Measurements from ENCODE around the gene PNPLA2.

The PNPLA2 gene

DNA sequence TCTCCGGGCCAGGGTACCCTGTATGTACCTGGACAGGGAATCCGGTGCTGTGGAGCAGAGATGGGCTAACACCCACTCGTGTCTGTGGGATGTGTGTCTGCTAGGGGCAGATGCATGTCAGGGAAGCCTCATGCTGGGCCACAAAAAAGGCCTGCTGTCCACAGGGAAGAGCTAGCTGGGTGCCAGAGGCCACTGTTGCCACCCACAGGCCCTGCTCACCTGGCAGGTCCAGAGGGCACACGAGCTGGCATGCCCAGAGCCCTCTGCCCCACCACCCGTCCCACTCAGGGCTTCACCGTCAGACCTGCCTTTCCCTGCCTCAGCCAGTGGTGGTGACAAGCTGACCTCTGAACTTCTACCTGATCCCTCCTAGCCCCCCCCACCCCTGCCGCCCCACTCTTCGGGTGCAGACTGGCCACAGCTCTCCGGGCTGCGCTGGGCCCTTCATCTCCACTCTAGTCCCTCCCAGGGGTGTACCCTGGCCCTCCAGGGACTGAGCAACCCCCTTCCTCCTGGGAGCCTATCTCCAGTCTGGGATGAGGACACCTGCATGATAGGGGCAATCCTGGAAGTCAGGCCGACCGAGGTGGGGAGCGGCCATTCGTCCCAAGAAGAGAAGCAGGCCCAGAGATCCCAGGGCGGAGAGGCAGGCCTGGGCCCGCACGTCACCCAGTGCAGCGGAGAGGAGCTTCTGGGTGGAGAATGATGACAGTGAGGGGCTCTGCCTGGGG, 22.0 kb upstream of the PNPLA2 start:
- in situ Hi-C loops (cut with HindIII; ENCODE audit: low sequenced_read_pairs): no loop called here

DNA sequence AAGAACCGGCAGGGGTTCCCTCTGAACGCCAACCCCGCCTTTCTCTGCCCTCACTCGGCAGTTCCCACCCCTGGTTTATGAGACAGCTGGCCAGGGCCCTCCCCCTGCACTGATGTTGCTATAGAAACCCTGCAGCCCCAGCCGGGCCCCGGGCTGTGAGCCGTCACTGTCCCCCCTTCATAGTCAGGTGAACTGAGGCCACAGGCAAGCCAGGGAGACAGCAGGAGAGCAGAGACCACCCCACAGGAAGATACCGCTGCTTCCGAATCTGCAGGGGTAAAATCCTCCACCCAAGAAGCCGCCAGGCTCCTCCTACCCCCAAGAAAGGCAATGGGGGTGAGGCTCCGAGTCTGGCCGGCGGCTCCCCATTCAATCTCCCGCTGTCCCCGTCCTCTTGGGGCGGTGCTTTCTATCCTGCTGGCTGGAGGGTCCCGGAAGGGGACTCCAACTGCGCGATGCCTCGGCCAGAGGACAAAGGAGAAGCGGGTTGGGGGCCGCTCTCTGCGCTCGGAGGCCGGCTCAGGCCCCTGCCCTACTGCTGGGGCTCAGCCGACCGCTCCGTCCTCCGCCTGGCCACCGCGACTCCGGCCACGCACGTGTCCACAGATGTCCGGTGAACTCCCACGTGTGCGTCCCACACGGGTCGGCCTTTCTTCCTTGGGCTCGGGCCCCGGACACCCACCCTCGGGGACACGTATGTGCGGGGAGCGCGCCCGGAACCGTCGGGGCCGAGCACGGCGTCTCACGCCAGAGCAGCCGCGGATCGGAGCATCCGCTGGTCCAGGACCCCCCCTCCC, 21.2 kb upstream of the PNPLA2 start:
- in situ Hi-C loops (cut with HindIII; ENCODE audit: low sequenced_read_pairs): no loop called here

DNA sequence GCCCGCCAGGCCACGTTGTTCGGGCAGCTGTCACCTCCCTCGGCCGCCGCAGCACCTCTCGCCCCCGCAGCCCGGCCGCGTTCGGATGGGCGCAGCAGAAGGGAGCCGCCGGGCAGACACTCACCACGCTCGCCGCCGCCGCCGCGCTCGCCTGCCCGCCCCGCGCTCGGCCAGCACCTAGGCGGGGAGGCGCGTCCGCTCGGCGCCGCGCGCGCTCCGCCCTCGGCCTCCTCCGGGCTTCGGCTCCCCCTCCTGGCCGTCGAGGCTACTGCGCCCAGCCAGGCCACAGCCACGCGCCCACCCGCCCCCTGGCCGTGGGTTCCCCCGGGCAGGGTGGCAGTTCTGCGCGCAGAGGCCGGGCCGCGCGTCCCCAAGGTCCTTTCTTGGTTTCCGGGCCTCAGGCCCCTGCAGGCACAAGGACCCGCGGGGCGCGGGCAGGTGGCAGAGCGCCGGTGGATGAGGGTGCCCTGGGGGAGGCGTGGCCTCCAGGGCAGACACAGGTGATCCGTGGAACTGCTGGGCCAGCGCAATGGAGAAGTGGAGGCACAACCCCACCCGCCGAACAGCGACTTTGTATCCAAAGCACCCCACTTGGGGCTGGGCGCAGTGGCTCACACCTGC, 20.5 kb upstream of the PNPLA2 start, which contains the start of gene SLC25A22:
SLC25A22 (minus strand) TSS at position 189 of the 621 bp plus-strand sequence. CDS start 3,275 bp downstream, outside the sequence.
- in situ Hi-C loops (cut with HindIII; ENCODE audit: low sequenced_read_pairs): no loop called here

DNA sequence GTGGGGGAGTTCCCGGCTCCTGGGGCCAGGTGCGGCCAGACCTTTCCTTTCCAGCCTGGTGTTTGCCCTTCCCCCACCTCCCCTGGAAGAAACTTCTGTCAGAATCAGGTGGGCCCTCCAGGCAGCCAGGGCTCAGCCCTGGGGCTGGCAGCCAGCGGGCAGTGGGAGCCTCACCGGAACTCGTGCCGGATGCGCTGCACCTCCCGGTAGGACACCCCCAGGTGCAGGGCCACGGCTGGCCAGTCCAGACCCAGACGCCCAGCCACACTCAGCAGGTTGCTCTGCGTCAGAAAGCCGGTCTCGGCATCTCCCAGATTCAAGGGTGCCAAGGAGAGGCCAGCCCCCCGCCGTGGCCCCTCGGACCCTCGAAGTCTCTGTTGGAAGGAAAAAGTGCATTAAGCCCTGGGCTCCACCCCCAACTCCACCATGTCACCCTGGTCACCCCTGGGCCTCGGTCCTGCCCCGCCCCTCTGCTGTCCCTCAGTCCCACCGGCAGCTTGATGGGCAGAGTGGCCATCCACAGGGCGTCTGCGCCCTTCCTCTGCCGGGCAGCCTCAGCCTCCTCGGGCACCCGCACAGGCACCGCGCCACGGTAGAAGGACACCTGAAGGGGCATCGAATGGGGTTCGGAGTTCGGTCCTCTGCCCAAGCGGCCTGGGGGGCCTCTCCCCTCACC, 18.9 kb upstream of the PNPLA2 start:
- in situ Hi-C loops (cut with HindIII; ENCODE audit: low sequenced_read_pairs): no loop called here

DNA sequence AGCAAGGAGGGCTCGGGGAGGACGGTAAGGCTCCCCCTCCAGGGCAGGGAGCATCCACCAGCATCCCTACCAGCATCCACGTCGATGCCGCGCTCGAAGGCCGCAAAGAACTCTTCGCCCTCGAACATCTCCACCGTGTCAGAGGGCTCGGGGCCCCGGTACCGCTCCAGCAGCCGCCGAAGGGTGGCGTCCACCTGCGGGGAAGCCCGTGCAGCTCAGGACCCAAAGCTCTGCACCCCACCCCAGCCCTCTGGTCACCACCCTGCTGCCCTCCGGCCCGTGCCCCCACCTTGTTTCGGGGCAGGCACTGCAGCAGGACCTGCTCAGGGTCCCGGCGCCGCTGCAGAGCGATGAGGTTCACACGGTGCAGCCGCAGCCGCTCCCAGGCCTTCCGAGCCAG, 18.2 kb upstream of the PNPLA2 start:
- in situ Hi-C loops (cut with HindIII; ENCODE audit: low sequenced_read_pairs): no loop called here

DNA sequence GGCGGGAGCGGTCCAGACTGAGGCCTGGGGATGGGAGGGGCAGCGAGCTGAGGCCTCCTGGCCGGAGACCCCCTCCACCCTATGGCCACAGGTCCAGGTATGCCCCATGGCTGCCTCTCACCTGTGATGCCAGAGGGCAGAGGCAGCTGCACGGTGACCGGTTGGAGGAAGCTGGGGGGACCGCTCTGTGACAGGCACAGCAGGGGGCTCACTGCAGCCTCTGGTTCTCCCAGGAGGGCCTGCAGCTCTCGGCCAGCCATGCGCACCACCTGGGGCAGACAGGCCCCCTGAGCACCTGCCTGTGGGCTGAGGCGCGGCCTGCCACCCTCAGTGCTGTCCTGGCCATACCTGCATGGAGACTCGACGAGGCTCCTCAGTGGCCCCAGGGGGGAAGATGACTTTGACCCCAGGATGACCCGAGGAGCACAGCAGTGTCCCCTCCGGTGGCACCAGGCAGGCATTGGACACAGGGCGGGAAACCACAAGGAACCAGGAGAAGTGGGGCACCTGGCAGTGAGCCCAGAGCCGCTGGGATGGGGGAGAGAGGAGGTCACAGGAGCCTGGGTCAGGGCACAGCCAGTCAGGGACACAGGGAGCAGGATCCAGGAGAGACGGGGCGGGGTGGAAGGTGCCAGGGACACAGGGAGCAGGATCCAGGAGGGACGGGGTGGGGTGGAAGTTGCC, 17.5 kb upstream of the PNPLA2 start:
- in situ Hi-C loops (cut with HindIII; ENCODE audit: low sequenced_read_pairs): no loop called here

DNA sequence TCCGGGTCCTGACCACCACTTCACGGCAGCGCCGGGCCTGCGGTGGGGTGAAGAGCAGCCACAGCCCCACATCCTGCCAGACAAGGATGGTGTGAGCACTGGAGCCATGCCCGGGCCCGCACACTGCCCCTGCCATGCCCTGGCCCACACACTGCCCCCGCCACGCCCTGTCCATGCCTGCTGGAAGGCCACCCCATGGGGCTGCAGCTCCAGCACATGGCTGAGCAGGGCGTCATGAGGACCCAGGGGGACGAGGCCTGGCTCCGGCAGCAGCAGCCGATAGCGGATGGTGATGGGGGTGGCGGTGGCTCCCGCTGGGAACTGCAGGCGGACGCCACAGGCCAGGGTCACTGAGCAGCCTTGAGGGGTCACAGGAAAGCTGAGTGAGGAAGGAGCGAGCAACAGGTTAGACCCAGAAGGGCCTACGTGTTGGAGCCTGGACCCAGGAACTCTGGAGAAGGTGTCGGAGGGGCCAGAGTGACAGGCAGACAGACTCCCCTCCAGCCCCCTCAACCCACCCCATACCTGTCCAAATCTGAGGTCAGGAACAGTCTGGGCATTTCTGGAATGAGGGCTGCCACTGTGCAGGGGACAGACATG, 16.6 kb upstream of the PNPLA2 start:
- in situ Hi-C loops (cut with HindIII; ENCODE audit: low sequenced_read_pairs): no loop called here

DNA sequence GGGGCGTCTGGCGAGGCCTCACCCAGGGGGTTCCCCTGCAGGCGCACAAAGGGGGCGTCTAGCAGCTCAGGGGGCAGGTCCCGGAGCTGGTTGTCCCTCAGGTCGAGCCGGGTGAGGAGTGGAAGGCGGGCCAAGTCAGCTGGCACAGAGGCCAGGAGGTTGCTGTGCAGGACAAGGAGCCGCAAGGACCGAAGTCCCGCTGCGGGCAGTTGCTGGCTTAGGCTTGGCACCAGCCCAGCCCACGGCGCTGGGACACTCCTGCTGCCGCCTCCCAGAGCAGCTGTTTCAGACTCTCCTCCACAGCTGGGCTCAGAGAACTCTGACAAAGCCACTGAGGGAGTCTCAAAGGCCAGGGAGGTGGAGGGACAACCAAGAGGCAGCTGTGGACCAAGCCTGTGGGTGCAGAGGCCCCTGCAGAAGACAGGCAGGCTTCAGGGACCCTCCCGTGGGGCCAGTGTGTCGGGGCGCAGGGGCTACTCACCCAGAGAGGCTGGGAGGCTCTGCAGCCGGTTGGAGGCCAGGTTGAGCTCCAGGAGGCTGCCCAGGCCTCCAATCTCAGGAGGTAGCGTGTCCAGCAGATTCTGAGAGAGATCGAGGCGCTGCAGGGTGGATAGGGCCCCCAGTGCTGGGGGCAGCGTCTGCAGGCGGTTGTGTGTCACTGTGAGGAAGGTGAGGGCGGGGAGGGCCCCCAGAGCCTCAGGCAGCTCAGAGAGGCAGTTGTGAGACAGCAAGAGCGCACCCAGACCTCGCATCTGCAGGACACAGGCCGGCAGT, 15.8 kb upstream of the PNPLA2 start:
- in situ Hi-C loops (cut with HindIII; ENCODE audit: low sequenced_read_pairs): no loop called here

DNA sequence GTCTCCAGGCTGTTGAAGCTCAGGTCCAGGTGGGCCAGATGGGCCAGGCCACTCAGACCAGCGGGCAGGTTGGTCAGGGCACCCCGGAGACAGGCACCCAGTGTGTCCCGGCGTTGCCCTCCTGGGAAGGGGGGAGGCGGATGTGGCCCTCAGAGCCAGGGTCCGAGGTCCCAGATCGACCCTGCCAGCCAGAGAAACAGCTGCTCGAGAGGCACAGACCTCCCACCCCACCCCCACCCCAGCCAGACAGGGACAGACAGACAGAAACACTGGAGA, 15.3 kb upstream of the PNPLA2 start:
- in situ Hi-C loops (cut with HindIII; ENCODE audit: low sequenced_read_pairs): no loop called here

DNA sequence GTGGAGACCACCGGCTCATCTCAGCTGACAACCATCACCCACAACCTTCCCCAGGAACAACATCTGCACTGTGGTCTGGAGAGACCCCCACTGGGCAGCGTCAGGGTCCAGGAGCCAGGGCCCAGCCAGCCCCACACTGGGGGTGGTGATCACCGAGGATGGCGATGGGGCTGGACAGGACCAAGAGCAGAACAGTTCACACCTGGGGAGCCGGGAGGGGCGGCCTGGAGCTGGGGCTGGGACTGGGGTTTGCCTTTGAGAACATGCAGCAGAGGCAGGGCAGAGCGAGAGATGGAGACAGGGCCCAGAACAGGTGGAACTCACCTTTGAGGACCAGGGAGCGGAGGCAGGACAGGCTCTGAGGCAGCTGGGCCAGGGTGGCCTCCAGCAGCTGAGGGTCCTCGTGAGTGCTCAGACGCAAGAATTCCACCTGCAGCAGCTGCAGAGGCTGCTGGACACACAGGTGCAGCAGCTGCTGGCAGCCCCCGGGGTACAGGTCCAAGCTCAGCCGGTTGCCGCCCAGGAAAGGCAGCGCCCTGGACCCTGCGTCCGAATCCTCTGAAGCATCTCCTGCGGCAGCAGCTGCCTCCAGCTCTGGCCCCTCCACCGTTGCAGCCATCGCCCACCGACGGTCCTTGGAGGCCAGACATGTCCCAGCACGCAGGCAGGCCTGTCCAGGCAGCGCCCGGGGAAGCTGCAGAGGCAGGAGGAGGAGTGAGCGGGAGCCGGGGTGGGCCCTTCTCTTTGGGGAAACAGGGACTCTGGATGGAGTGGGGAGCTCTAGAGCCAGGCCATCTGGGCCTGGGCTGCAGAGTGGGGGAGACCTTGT, 14.7 kb upstream of the PNPLA2 start:
- in situ Hi-C loops (cut with HindIII; ENCODE audit: low sequenced_read_pairs): no loop called here

DNA sequence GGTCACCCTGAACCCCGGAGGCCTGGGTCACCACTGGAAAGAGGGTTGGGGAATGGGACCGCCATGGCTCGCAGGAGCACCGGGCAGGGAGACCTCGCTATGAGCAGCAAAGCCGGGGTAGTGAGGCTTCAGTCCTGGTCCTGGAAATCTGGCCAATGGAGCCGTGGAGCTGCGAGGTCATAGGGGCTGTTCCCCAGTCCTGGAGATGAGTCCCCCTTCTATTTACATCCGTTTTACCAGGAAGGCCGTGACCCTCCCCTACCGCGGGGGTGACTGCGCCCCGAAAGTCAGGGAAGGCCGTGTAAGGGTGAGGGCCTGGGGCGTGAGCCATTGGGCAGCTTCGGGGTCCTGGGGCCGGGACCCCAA, 14.1 kb upstream of the PNPLA2 start:
- in situ Hi-C loops (cut with HindIII; ENCODE audit: low sequenced_read_pairs): no loop called here

DNA sequence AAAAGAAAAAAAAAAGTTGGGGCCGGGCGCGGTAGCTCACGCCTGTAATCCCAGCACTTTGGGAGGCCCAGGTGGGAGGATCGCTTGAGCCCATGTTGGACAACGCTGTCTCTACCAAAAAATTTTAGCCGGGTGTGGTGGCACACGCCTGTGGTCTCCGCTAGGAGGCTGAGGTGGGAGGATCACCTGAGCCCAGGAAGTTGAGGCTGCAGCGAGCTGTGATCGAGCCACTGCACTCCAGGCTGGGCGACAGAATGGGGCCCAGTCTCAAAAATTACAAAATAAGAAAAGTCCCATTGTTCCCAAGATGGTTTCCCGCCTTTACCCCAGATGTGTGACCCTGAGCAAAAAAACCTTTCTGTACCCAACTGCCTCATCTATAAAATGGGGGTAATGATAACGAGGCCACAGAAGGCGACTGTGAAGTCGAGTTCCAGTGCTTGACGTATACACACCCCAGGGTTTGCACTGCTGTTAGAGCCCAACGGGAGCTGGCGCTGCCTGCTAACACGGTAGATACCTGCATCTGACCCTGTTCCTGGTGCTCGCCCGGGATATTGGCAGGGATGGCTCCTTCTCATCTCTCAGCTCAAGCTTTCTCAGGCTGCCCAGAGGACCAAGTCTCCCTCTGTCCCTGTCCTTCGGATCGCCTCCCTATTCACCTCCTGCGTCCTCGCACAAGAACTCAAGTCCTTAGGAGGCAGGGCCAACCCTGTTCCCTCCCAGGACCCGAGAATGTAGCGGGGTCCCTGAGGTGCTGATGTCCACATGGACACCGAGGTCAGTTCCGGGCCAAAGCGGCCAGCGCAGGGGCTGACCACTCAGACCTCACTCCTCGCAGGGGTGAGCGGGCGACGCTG, 10.1 kb upstream of the PNPLA2 start:
- in situ Hi-C loops (cut with HindIII; ENCODE audit: low sequenced_read_pairs): no loop called here

DNA sequence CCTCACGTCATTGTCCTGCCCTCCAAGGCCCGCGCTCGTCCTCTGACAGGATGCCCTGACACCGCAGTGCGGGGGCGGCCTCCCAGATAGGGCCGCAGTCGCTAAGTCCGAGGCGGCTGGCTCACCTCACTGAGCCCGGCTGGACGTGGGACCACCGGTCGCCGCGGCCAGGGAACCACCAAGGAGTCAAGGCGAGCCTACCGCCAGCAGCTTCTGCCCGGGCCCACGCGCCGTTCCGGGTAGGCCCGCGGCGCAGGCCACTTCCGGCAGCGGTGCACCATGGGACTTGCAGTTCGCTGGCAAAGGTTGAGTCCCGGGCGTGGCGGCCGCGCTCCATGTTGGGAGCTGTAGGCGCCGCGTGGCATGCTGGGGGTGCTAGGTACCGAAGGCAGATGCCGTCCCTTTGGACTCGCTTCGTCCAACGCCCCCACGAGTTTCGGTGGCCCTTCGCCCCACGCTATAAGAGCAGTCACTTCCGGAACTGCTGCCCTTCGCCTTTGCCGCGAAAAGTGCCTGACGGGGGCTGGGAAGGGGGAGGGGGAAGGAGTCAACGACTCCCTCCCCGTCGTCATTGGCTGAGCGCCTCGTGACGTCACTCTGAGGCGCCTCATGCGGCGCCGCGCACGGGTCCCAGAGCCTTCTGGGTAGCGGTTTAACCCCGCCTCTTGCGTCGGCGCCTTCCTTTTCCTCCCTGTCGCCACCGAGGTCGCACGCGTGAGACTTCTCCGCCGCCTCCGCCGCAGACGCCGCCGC, 9.3 kb upstream of the PNPLA2 start, which contains the start of gene RPLP2:
RPLP2 (plus strand) TSS at position 681 of the 753 bp plus-strand sequence. CDS start 268 bp downstream, outside the sequence.
- in situ Hi-C loops (cut with HindIII; ENCODE audit: low sequenced_read_pairs): no loop called here

DNA sequence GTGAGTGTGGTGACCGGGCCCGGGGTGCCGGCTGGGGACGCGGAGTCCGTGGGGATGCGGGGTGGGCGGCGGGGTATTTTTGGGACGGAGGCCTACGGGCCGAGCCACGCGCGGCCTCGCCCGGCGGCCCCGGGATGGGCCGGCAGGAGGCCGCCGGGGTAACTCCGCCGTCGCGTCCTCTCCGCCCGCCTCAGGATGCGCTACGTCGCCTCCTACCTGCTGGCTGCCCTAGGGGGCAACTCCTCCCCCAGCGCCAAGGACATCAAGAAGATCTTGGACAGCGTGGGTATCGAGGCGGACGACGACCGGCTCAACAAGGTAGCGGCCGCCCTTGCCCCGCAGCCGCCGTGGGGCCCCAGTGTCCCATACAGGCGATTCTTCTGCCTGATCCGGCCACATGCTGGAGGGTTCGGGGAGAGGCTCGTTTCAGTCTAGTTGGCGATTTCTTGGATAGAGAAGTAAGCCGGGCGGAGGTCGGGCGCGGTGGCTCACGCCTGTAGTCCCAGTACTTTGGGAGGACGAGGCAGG, 8.6 kb upstream of the PNPLA2 start:
- in situ Hi-C loops (cut with HindIII; ENCODE audit: low sequenced_read_pairs): no loop called here

DNA sequence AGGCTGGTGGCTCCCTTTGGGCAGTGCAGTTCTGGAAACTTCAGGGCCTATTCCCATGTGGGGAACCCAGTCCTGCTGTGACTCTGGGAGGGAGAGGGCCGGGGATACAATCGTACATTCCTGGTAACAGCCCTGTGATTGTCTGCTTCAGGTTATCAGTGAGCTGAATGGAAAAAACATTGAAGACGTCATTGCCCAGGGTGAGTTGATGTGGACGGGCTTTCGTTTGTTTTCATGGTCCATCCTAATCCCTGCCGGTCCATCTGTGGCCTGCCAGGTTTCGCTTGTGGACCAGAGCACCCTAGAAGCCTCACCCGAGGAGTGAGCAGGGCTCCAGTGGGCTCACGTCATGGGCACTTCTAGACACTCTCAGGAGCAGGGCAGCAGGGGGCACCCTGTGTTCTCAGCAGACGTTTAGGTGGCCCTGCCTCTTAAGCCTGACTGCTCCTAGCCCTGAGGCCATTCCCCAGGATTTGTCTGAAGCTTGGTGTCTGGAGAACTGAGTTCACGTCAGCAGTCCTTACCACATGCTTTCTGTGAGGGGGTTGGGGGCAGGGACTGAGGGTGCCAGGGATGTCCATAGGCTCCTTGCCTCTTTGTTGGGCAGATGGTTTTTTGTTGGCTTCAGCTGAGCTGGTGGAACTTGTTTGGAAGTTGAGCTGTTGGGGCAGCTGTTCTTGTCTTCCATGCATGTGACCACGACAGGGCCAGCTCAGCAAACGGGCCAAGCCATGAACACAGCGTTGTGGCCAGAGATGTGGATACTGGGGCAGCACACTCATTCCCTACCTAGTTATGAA, 7.1 kb upstream of the PNPLA2 start:
- in situ Hi-C loops (cut with HindIII; ENCODE audit: low sequenced_read_pairs): no loop called here

DNA sequence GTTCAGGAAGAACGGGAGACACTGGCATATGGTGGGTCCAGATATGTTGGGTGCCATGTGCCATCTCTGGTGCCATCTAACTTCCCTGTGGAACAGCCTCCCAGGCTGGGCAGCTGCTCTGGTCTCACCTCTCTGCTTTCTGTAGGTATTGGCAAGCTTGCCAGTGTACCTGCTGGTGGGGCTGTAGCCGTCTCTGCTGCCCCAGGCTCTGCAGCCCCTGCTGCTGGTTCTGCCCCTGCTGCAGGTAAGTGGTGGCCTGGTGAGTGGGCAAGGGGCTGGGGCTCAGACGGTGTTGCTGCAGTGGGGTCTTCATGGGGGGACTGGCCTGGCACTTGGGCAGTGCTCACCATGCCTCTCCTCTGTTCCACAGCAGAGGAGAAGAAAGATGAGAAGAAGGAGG, 6.3 kb upstream of the PNPLA2 start:
- in situ Hi-C loops (cut with HindIII; ENCODE audit: low sequenced_read_pairs): no loop called here
